AG10803 (cell line): Measurements from ENCODE around the gene CPNE1.

Experiments used
- DNase-seq: peaks from one replicate; pipeline ENCODE4 v3.0.0; 2010; ENCODE audit warnings: low read depth
- H3K4me3 ChIP-seq: 2 replicates; pipeline ENCODE4 v1.5.1; 2011; ENCODE audit warnings: mild to moderate bottlenecking, low read length, control low read depth
- CTCF ChIP-seq: conservative IDR thresholded peaks from 2 replicates; pipeline ENCODE4 v1.5.1; 2011; ENCODE audit warnings: mild to moderate bottlenecking, low read length, control low read depth, inconsistent platforms

Gene CPNE1

GRCh38 chr20:35607003-35607735 is 57.5 kb downstream of the CPNE1 start:
- DNase-seq = no peak
- no peak for TF ChIP-seq CTCF
- H3K4me3 ChIP-seq = no peak overlapping the region

- no peak overlapping the region for H3K4me3 ChIP-seq
- no peak for DNase-seq
- TF ChIP-seq CTCF = no peak
These were observed 58.6 kb downstream of the CPNE1 start for GRCh38 chr20:35606127-35606526.

- peak; percentile 17; the same call in 1 of the 2 replicates for TF ChIP-seq CTCF
- DNase-seq = no peak
These were observed 60.3 kb downstream of the CPNE1 start for GRCh38 chr20:35604449-35604747.

GRCh38 chr20:35603695-35604448 is 60.8 kb downstream of the CPNE1 start:
- no peak overlapping the region for H3K4me3 ChIP-seq
- TF ChIP-seq CTCF = no peak
- DNase-seq = no peak

More at GRCh38 chr20:35604449-35604747, 60.3 kb downstream of the CPNE1 start:
- H3K4me3 ChIP-seq = no peak overlapping the region

GRCh38 chr20:35602851-35603495 is 61.7 kb downstream of the CPNE1 start:
- TF ChIP-seq CTCF = no peak

GRCh38 chr20:35601990-35602389 is 62.7 kb downstream of the CPNE1 start:
- no peak overlapping the region; the same call in 1 of the 2 replicates for H3K4me3 ChIP-seq
- DNase-seq = no peak
- no peak for TF ChIP-seq CTCF

More at GRCh38 chr20:35602851-35603495, 61.7 kb downstream of the CPNE1 start:
- no peak for DNase-seq
- no peak overlapping the region for H3K4me3 ChIP-seq
